B cell (primary cell): ENCODE results near the gene USE1. TPM values are rescaled to one million over a fixed set of nuclear protein-coding genes. Genes with fewer than 3 reads are reported as not detected.

Source experiments
- ATAC-seq: fragments of 200-7000 bp; cut with Tn5 transposase; one replicate; pipeline ENCODE4 v1.10.0; 2021; ENCODE audit warnings: low read depth, mild to moderate bottlenecking, moderate number of reproducible peaks, moderate library complexity
- CTCF ChIA-PET: fragments of 350-600 bp; sonication (Branson Sonifier 250); formaldehyde crosslinking; loops from one replicate; lab custom pipeline; 2021; ENCODE audit warnings: antibody characterized with exemption, inconsistent platforms; lab: Charles Lee
- POLR2A ChIA-PET: fragments of 350-600 bp; sonication (Branson Sonifier 250); formaldehyde crosslinking; loops from one replicate; lab custom pipeline; 2021; ENCODE audit warnings: antibody characterized with exemption; lab: Charles Lee
- DNase-seq: peaks from one replicate; pipeline ENCODE4 v3.0.0; 2013
- H2AFZ ChIP-seq: 2 replicates; pipeline ENCODE4 v1.6.1; 2012; ENCODE audit warnings: mild to moderate bottlenecking, low read depth, low read length; ENCODE audit not compliant: insufficient read depth, poor library complexity, severe bottlenecking
- H3K27ac ChIP-seq, 2 donors: 1 replicate in 1 of 2; 2 replicates in 1 of 2; pipeline ENCODE4 v1.5.1; 2012 to 2013; ENCODE audit warnings: low read length in 2 of 2, mild to moderate bottlenecking in 2 of 2, moderate library complexity in 1 of 2
- H3K27me3 ChIP-seq, 4 experiments: fragments of 200-600 bp in 1 of 4; sonication (generic) in 1 of 4; replicated peaks in 1 of 4; 1 replicate in 2 of 4; 2 replicates in 2 of 4; pipeline versions ENCODE4 v1.6.1 to v1.7.0; 2013 to 2016; ENCODE audit warnings: low read length in 3 of 4, mild to moderate bottlenecking in 2 of 4, mixed read lengths in 1 of 4, moderate library complexity in 1 of 4; ENCODE audit not compliant: insufficient read depth in 4 of 4, control insufficient read depth in 3 of 4; ENCODE audit errors: control extremely low read depth in 1 of 4
- H3K36me3 ChIP-seq, 2 experiments: replicated peaks in 1 of 2; 1 replicate in 1 of 2; 2 replicates in 1 of 2; pipeline versions ENCODE4 v1.6.1 to v1.7.1; 2013; ENCODE audit warnings: low read length in 1 of 2; ENCODE audit not compliant: insufficient read depth in 2 of 2, control insufficient read depth in 1 of 2; ENCODE audit errors: control extremely low read depth in 1 of 2, extremely low read depth in 1 of 2
- H3K4me1 ChIP-seq, 2 donors: fragments of 200-600 bp in 1 of 2; sonication (generic) in 1 of 2; 1 replicate in 1 of 2; 2 replicates in 1 of 2; pipeline versions ENCODE4 v1.5.1 to v1.6.1; 2013 to 2017; ENCODE audit warnings: low read length in 2 of 2; ENCODE audit not compliant: control insufficient read depth in 2 of 2, insufficient read depth in 2 of 2
- H3K4me2 ChIP-seq: replicated peaks from 2 replicates; pipeline ENCODE3; 2012; ENCODE audit warnings: mild to moderate bottlenecking, low read depth, low read length; ENCODE audit not compliant: poor library complexity, severe bottlenecking
- H3K4me3 ChIP-seq, 5 experiments: fragments of 200-600 bp in 1 of 5; sonication (generic) in 1 of 5; 1 replicate in 3 of 5; 2 replicates in 2 of 5; pipeline versions ENCODE4 v1.5.1 to v1.7.0; 2011 to 2016; ENCODE audit warnings: low read length in 4 of 5, mild to moderate bottlenecking in 4 of 5, low read depth in 2 of 5, control low read depth in 1 of 5, moderate library complexity in 1 of 5; ENCODE audit not compliant: insufficient read depth in 1 of 5; ENCODE audit errors: control extremely low read depth in 1 of 5, extremely low read depth in 1 of 5
- H3K79me2 ChIP-seq: fragments of 200-600 bp; sonication (generic); one replicate; pipeline ENCODE4 v1.6.0; 2016; ENCODE audit warnings: low read length; ENCODE audit not compliant: control insufficient read depth, insufficient read depth
- H3K9ac ChIP-seq: fragments of 200-600 bp; sonication (generic); 2 replicates; pipeline ENCODE4 v1.6.1; 2017; ENCODE audit warnings: mild to moderate bottlenecking, low read length, moderate library complexity
- H3K9me3 ChIP-seq, 3 donors: one replicate each; pipeline versions ENCODE4 v1.6.1 to v1.7.1; 2013; ENCODE audit warnings: low read length in 2 of 3; ENCODE audit not compliant: control insufficient read depth in 2 of 3, insufficient read depth in 1 of 3; ENCODE audit errors: control extremely low read depth in 1 of 3
- H4K20me1 ChIP-seq: 2 replicates; pipeline ENCODE4 v1.6.0; 2012; ENCODE audit warnings: mild to moderate bottlenecking, low read length; ENCODE audit not compliant: insufficient read depth, control insufficient read depth, poor library complexity, severe bottlenecking
- H3K27ac Mint-ChIP-seq: one replicate; pipeline ENCODE4 v1.8.0; 2021; ENCODE audit warnings: mixed read lengths
- H3K27me3 Mint-ChIP-seq: one replicate; pipeline ENCODE4 v1.8.0; 2021; ENCODE audit warnings: mixed read lengths
- H3K4me1 Mint-ChIP-seq: one replicate; pipeline ENCODE4 v1.8.0; 2021; ENCODE audit warnings: mixed read lengths
- H3K4me3 Mint-ChIP-seq: one replicate; pipeline ENCODE4 v1.8.0; 2021; ENCODE audit warnings: mixed read lengths
- H3K9me3 Mint-ChIP-seq: one replicate; pipeline ENCODE4 v1.8.0; 2022; ENCODE audit warnings: mixed read lengths; ENCODE audit not compliant: insufficient read depth
- CTCF ChIP-seq: fragments of 200-600 bp; IDR thresholded peaks from one replicate; pipeline ENCODE4 v1.8.0; 2022; ENCODE audit warnings: antibody characterized with exemption, mild to moderate bottlenecking
- EZH2 ChIP-seq: IDR thresholded peaks from 2 replicates; pipeline ENCODE4 v1.6.1; 2012; ENCODE audit warnings: borderline replicate concordance, low read depth, mild to moderate bottlenecking, moderate library complexity, low read length; ENCODE audit not compliant: insufficient read depth, poor library complexity, severe bottlenecking
- WGBS: methylation state at CpG from one replicate; pipeline ENCODE4 v1.1.5; 2013; ENCODE audit warnings: missing lambda C conversion rate; ENCODE audit not compliant: insufficient coverage; 5-methylcytosine and 5-hydroxymethylcytosine counted together
- intact Hi-C: fragments of 100-400 bp; cut with micrococcal nuclease; formaldehyde crosslinking; loops from one replicate; pipeline ENCODE4 v1.10.0; 2022
- polyA plus RNA-seq: library from polyadenylated mRNA; depleted of rRNA; stranded (reverse); fragments of >200 nt; gene quantifications from 2 replicates; pipeline ENCODE4 v1.2.3, GENCODE V29; 2012
- total RNA-seq, 2 donors: library from RNA; stranded (reverse); fragments of 120-200 nt in 1 of 2; gene quantifications; 1 replicate in 1 of 2; 2 replicates in 1 of 2; pipeline versions ENCODE4 v1.2.3 to v1.2.4, GENCODE V29; 2013 to 2022

USE1 gene
- total and polyA plus RNA-seq, 2 donors (not counting 1 experiment from before 2014, with no cell fraction given), result 48.3 to 49.5 TPM

- Histone ChIP-seq H3K27ac (no peak overlapping the region), H3K4me2 (no peak overlapping the region), H3K9ac (no peak overlapping the region), H3K36me3 (peaks cover 4 to 78% of the 10 kb centered on the region in 2 experiments), H3K79me2 (no peaks in the 10 kb centered on the region), H3K4me3 (no peak overlapping the region), H3K9me3 (no peaks in the 10 kb centered on the region), H3K27me3 (no peaks in the 10 kb centered on the region), H2AFZ (no peak overlapping the region), H4K20me1 (no peaks in the 10 kb centered on the region), H3K4me1 (no peaks in the 10 kb centered on the region)
- intact Hi-C loops, result no loop called here
- 85% methylated on average over 8 of the region's 9 CpGs for WGBS
- Mint-ChIP-seq H3K9me3 (no peaks in the 10 kb centered on the region), H3K4me1 (peaks cover 3% of the 10 kb centered on the region), H3K27me3 (no peaks in the 10 kb centered on the region), H3K4me3 (no peak overlapping the region), H3K27ac (no peak overlapping the region)
- CTCF ChIA-PET, result interaction anchor here (0.6 kb wide), 1 partner anchor 143 kb away, joined by 3 read pairs; no protein-coding TSS in a partner anchor
- TF ChIP-seq CTCF, result no peak
- TF ChIP-seq EZH2, result no peak
- POLR2A ChIA-PET, result no interaction called here
- DNase-seq, result no peak
- ATAC-seq, result no peak
These were observed 12.9 kb upstream of the USE1 start for GRCh38 chr19:17202249-17202648.

- Histone ChIP-seq H3K4me2 (no peak overlapping the region), H3K9ac (no peak overlapping the region), H2AFZ (no peak overlapping the region), H3K4me1 (no peaks in the 10 kb centered on the region), H3K27ac (no peak overlapping the region), H3K4me3 (no peak overlapping the region), H4K20me1 (no peaks in the 10 kb centered on the region), H3K9me3 (no peaks in the 10 kb centered on the region), H3K27me3 (no peaks in the 10 kb centered on the region), H3K36me3 (peaks cover 4 to 79% of the 10 kb centered on the region in 2 experiments), H3K79me2 (no peaks in the 10 kb centered on the region)
- CTCF ChIA-PET, result interaction anchor here (0.7 kb wide), 1 partner anchor 1740 kb away, joined by 3 read pairs; no protein-coding TSS in a partner anchor
- ATAC-seq (no peak), DNase-seq (no peak)
- Mint-ChIP-seq H3K4me1 (peaks cover 3% of the 10 kb centered on the region), H3K27ac (no peak overlapping the region), H3K27me3 (no peaks in the 10 kb centered on the region), H3K4me3 (no peak overlapping the region), H3K9me3 (no peaks in the 10 kb centered on the region)
- TF ChIP-seq EZH2, result no peak
- no peak for TF ChIP-seq CTCF
- intact Hi-C loops, result no loop called here
- 94% methylated on average over 17 of the region's 17 CpGs for WGBS
- POLR2A ChIA-PET, result interaction anchor here (0.6 kb wide), 2 partner anchors 100 to 241 kb away, joined by 4 read pairs; no protein-coding TSS in a partner anchor
These were observed 12.4 kb upstream of the USE1 start for GRCh38 chr19:17202713-17203112.
